COLO829 (cell line): Measurements from ENCODE around the gene PAPOLA.
"Not testable (repeated sequence)": the region's sequence is repeated elsewhere in the genome, so short reads cannot be mapped to it uniquely, and the experiment has no call there.

ENCODE experiments used
- DNase-seq: peaks from one replicate; pipeline ENCODE4 v3.0.0; 2012; ENCODE audit warnings: low spot score

Gene PAPOLA

GRCh38 chr14:96502621-96503305 is 581 bp downstream of the PAPOLA start:
- DNase-seq: no peak

GRCh38 chr14:96503306-96503679 is 1.1 kb downstream of the PAPOLA start:
- DNase-seq: no peak

- DNase-seq: not testable (repeated sequence)
Observed at GRCh38 chr14:96504353-96504752, 2.2 kb downstream of the PAPOLA start.

- no peak for DNase-seq
Observed at GRCh38 chr14:96507723-96508122, 5.5 kb downstream of the PAPOLA start.

GRCh38 chr14:96508900-96509299 is 6.7 kb downstream of the PAPOLA start:
- no peak for DNase-seq

GRCh38 chr14:96509457-96510090 is 7.4 kb downstream of the PAPOLA start:
- DNase-seq: no peak

- no peak for DNase-seq
Observed at GRCh38 chr14:96511146-96511545, 9.0 kb downstream of the PAPOLA start.

- no peak for DNase-seq
Observed at GRCh38 chr14:96511667-96512066, 9.5 kb downstream of the PAPOLA start.

- no peak for DNase-seq
Observed at GRCh38 chr14:96512122-96512521, 9.9 kb downstream of the PAPOLA start.

GRCh38 chr14:96512602-96513397 is 10.6 kb downstream of the PAPOLA start:
- no peak for DNase-seq

GRCh38 chr14:96514694-96515093 is 12.5 kb downstream of the PAPOLA start:
- no peak for DNase-seq

GRCh38 chr14:96515731-96516130 is 13.5 kb downstream of the PAPOLA start:
- DNase-seq: no peak

GRCh38 chr14:96516351-96516750 is 14.2 kb downstream of the PAPOLA start:
- DNase-seq: no peak

GRCh38 chr14:96519970-96520369 is 17.8 kb downstream of the PAPOLA start:
- no peak for DNase-seq

- DNase-seq: no peak
Observed at GRCh38 chr14:96525452-96525851, 23.3 kb downstream of the PAPOLA start.

- no peak for DNase-seq
Observed at GRCh38 chr14:96532632-96533031, 30.4 kb downstream of the PAPOLA start.

- DNase-seq: no peak
Observed at GRCh38 chr14:96536807-96537206, 34.6 kb downstream of the PAPOLA start.

- no peak for DNase-seq
Observed at GRCh38 chr14:96538097-96538989, 36.2 kb downstream of the PAPOLA start.

- DNase-seq: no peak
Observed at GRCh38 chr14:96538990-96539317, 36.8 kb downstream of the PAPOLA start.

- no peak for DNase-seq
Observed at GRCh38 chr14:96554315-96554910, 52.2 kb downstream of the PAPOLA start.

GRCh38 chr14:96559571-96559970 is 57.4 kb downstream of the PAPOLA start:
- DNase-seq: no peak

GRCh38 chr14:96564389-96564788 is 62.2 kb downstream of the PAPOLA start:
- no peak for DNase-seq
